ENCODE measurements around the gene MTA3.
A peak's percentile ranks its signal among the peaks of the same experiment; 100 is the strongest.
"Not testable (repeated sequence)": the region's sequence is repeated elsewhere in the genome, so short reads cannot be mapped to it uniquely, and the experiment has no call there.

MTA3 gene

GRCh38 chr2:42708179-42708578, 139.7 kb downstream of the MTA3 start:
- DNase-seq = no peak
- intact Hi-C loops (cut with DNase I) = no loop called here

GRCh38 chr2:42711896-42712295, 143.5 kb downstream of the MTA3 start:
- intact Hi-C loops (cut with DNase I) = no loop called here
- no peak for DNase-seq

GRCh38 chr2:42712934-42713333, 144.5 kb downstream of the MTA3 start:
- DNase-seq = no peak
- intact Hi-C loops (cut with DNase I) = no loop called here

GRCh38 chr2:42713920-42714319, 145.5 kb downstream of the MTA3 start:
- DNase-seq = no peak
- intact Hi-C loops (cut with DNase I) = no loop called here

GRCh38 chr2:42714686-42715085, 146.3 kb downstream of the MTA3 start:
- DNase-seq = no peak
- intact Hi-C loops (cut with DNase I) = no loop called here

- no peak for DNase-seq
- intact Hi-C loops (cut with DNase I) = no loop called here
Measured at GRCh38 chr2:42721898-42722297, 153.5 kb downstream of the MTA3 start.

GRCh38 chr2:42722320-42723190, 154.1 kb downstream of the MTA3 start:
- intact Hi-C loops (cut with DNase I) = no loop called here
- peak in 26 of 42 donors; percentile 5 to 75 (median 30) for DNase-seq

GRCh38 chr2:42723465-42723864, 155.0 kb downstream of the MTA3 start:
- no peak for DNase-seq
- intact Hi-C loops (cut with DNase I) = no loop called here

- no peak for DNase-seq
- intact Hi-C loops (cut with DNase I) = no loop called here
Measured at GRCh38 chr2:42724886-42725285, 156.5 kb downstream of the MTA3 start.

- DNase-seq = peak in 3 of 42 donors; percentile 12 to 51 (median 18)
- intact Hi-C loops (cut with DNase I) = no loop called here
Measured at GRCh38 chr2:42725657-42726056, 157.2 kb downstream of the MTA3 start.

GRCh38 chr2:42726680-42727079, 158.2 kb downstream of the MTA3 start:
- DNase-seq = no peak
- intact Hi-C loops (cut with DNase I) = no loop called here

GRCh38 chr2:42731316-42731715, 162.9 kb downstream of the MTA3 start:
- DNase-seq; intact Hi-C loops (cut with DNase I): not testable (repeated sequence)

GRCh38 chr2:42733852-42734251, 165.4 kb downstream of the MTA3 start:
- intact Hi-C loops (cut with DNase I) = no loop called here
- DNase-seq = no peak

GRCh38 chr2:42736598-42737322, 168.3 kb downstream of the MTA3 start:
- DNase-seq = no peak
- intact Hi-C loops (cut with DNase I) = no loop called here

- intact Hi-C loops (cut with DNase I) = no loop called here
- DNase-seq = no peak
Measured at GRCh38 chr2:42741140-42741539, 172.7 kb downstream of the MTA3 start.

- DNase-seq = no peak
- intact Hi-C loops (cut with DNase I) = no loop called here
Measured at GRCh38 chr2:42742740-42743658, 174.6 kb downstream of the MTA3 start.

- DNase-seq = no peak
- intact Hi-C loops (cut with DNase I) = no loop called here
Measured at GRCh38 chr2:42743659-42743990, 175.2 kb downstream of the MTA3 start.

- intact Hi-C loops (cut with DNase I) = no loop called here
- DNase-seq = no peak
Measured at GRCh38 chr2:42744545-42745082, 176.2 kb downstream of the MTA3 start.

GRCh38 chr2:42747422-42747821, 179.0 kb downstream of the MTA3 start:
- no peak for DNase-seq
- intact Hi-C loops (cut with DNase I) = no loop called here

Measured in head of caudate nucleus (tissue), 42 donors.